GM21526 (cell line): Measurements from ENCODE around the gene COA1.
"Not testable (repeated sequence)": the region's sequence is repeated elsewhere in the genome, so short reads cannot be mapped to it uniquely, and the experiment has no call there.

Experiments used
- ATAC-seq: cut with Tn5 transposase; IDR thresholded peaks from one replicate; pipeline ENCODE4 v1.9.1; 2021; ENCODE audit warnings: moderate library complexity; ENCODE audit not compliant: unreplicated experiment, low FRiP score

COA1 gene

GRCh38 chr7:43731494-43731893 is 2.2 kb upstream of the COA1 start:
- ATAC-seq: not testable (repeated sequence)

DNA sequence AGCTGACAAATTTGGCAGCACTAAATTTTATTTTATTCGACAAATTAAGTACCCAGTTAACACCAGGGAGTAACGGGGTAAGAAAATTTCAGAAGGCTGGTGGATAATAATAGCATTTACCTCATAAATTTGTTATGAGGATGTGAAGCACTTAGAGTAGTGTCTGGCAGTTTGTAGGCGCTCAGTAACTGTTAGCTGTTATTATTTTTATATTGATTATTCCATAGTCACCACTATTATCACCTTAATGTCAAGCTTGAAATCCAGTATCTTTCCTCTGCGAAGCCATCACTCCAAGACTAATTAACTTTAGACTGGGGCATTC is 563 bp upstream of the COA1 start:
- peak; percentile 16 for ATAC-seq

- no peak for ATAC-seq
Measured at GRCh38 chr7:43727494-43727893, 1.8 kb downstream of the COA1 start.

DNA sequence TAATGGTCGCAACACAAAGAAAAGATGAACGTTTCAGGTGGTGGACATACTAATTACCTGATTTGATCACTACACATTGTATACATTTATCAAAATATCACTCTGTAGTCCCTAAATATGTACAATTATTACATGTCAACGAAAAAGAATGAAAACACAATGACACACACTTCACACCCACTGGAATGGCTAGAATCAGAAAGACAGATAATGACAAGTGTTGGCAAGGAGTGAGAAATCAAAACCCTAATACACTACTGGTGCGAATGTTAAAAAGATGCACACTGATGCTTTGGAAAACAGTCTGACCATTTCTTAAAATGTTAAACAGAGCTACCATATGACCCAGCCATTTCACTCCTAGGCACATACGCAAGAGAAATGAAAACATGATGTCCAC is 2.3 kb downstream of the COA1 start:
- ATAC-seq: no peak

DNA sequence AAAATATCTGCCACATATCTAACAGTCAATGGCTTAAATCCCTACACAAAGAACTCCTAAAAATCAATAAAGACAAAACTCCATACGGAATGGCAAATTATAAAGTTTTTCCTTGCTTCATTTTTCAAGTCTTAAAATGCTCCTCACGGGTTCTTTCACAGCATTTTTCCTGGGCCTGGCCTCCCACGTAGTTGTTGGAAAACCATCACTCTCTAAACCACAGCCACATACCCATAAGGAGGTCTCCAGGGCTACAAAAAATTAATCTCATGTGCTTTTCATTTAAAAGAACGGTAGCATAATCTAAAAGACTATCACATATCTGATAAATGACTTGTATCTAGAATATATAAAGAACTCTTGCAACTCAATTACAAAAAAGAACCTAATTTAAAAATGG is 2.9 kb downstream of the COA1 start:
- no peak for ATAC-seq

DNA sequence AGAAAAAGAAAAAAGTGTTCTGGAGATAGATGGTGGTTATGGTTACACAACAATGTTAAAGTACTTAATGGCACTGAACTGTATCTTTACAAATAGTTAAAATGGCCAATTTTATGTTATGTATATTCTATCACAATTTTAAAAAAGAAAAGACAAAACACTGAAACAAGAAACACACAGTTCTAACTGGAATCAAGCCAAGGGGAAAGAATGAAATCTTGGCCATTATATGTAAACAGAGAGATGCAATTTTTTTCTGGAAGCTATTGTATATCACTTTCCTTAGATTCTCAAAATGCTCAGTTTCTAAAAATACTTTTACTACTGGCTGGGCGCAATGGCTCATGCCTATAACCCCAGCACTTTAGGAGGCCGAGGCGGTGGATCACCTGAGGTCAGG is 4.1 kb downstream of the COA1 start:
- ATAC-seq: no peak

DNA sequence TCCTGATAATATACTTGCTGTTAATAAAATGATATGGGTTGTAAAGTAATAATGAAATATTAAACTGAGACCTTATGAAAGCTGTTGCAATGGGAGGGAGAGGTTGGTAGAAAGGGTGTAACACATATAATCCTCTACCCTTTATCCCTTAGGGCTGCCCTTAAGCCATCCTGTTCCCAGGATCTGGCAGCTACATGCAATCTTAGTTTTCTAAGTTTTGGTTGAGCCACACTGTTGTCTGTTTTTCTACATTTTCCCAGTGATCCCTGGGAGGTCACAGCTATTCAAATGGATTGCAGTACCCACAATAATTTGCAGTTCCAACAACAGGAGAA is 6.3 kb downstream of the COA1 start:
- no peak for ATAC-seq

- no peak for ATAC-seq
Measured at GRCh38 chr7:43721193-43721806, 8.0 kb downstream of the COA1 start.

- ATAC-seq: no peak
Measured at GRCh38 chr7:43716598-43716997, 12.7 kb downstream of the COA1 start.

GRCh38 chr7:43715966-43716365 is 13.4 kb downstream of the COA1 start:
- not testable (repeated sequence) for ATAC-seq

- no peak for ATAC-seq
Measured at GRCh38 chr7:43711503-43711902, 17.8 kb downstream of the COA1 start.

GRCh38 chr7:43708055-43708454 is 21.3 kb downstream of the COA1 start:
- not testable (repeated sequence) for ATAC-seq

DNA sequence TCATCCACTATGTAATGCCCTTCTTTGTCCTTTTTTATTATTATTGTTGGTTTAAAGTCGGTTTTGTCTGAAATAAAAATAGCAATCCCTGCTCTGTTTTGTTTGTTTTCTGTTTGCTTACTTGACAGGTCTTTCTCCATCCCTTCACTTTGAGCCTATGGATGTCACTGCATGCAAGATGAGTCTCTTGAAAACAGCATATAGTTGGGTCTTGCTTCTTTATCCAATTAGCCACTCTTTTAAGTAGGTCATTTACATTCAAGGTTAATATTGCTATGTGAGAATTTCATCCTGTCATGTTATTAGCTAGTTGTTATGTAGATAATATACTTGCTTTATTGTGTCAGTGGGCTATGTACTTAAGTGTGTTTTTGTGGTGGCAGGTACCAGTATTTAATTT is 25.8 kb downstream of the COA1 start:
- no peak for ATAC-seq

GRCh38 chr7:43702974-43703373 is 26.3 kb downstream of the COA1 start:
- ATAC-seq: no peak

- ATAC-seq: no peak
Measured at GRCh38 chr7:43701929-43702328, 27.4 kb downstream of the COA1 start.

- ATAC-seq: no peak
Measured at GRCh38 chr7:43701500-43701854, 27.8 kb downstream of the COA1 start.

GRCh38 chr7:43700646-43701499 is 28.4 kb downstream of the COA1 start:
- ATAC-seq: no peak

- no peak for ATAC-seq
Measured at GRCh38 chr7:43700059-43700501, 29.2 kb downstream of the COA1 start.

GRCh38 chr7:43698460-43699255 is 30.7 kb downstream of the COA1 start:
- no peak for ATAC-seq

DNA sequence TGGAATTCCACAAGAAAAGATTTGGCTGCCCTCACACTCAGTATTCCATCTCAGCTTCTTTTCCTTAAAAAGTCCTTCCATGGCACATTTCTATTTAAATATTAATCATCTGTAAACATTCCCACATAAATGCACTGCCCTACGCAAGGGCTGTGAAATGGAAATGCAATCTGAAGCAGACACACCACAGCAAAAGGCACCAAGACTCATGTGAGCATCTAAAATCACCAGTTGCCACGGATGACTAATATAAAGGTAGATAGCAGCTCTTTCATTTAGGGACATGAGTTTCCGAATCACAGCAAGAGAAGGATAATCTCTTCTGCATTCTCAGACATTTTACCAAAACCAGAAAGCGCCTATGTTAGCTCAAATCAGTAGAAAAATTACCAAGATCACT is 31.6 kb downstream of the COA1 start:
- ATAC-seq: no peak

GRCh38 chr7:43695365-43695764 is 34.0 kb downstream of the COA1 start:
- ATAC-seq: no peak

DNA sequence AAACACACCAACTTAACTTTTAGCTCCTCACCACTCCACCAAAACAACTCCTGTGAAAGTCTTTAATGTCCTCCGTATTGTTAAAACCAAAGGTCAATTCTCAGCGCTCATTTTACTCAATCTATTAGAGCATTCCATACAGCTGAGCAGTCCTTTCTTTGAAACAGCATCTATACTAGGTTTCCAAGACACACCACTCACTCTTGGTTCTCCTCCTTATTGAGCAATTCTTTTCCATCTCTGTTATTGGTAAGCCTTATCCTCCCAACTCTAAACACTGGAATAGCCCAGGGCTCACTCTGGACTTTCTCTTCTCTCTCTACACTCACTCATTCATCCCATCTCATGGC is 34.9 kb downstream of the COA1 start:
- no peak for ATAC-seq
